COLO668 (cell line): ENCODE measurements around the gene DHRS1.
"Not testable (repeated sequence)": the region's sequence is repeated elsewhere in the genome, so short reads cannot be mapped to it uniquely, and the experiment has no call there.

ENCODE experiments used
- DNase-seq: peaks from one replicate; lab custom pipeline; 2025; ENCODE audit not compliant: unreplicated experiment; lab: John Stamatoyannopoulos, UW

DHRS1 gene

GRCh38 chr14:24252289-24253124 lies 47.1 kb downstream of the DHRS1 start:
- no peak for DNase-seq

- DNase-seq, result no peak
Observed at GRCh38 chr14:24251880-24252288, 47.7 kb downstream of the DHRS1 start.

- no peak for DNase-seq
Observed at GRCh38 chr14:24250354-24250753, 49.2 kb downstream of the DHRS1 start.

GRCh38 chr14:24249230-24250021 lies 50.2 kb downstream of the DHRS1 start:
- DNase-seq, result no peak

GRCh38 chr14:24247422-24247821 lies 52.2 kb downstream of the DHRS1 start:
- DNase-seq, result no peak

- no peak for DNase-seq
Observed at GRCh38 chr14:24246765-24247212, 52.8 kb downstream of the DHRS1 start.

- not testable (repeated sequence) for DNase-seq
Observed at GRCh38 chr14:24245350-24245749, 54.2 kb downstream of the DHRS1 start.

GRCh38 chr14:24243336-24243836 lies 56.2 kb downstream of the DHRS1 start:
- DNase-seq, result peak; percentile 46

- peak; percentile 97 for DNase-seq
Observed at GRCh38 chr14:24241829-24242443, 57.6 kb downstream of the DHRS1 start.
